Measurements from ENCODE around the gene TF. TPM values are rescaled to one million over a fixed set of nuclear protein-coding genes. Genes with fewer than 3 reads are reported as not detected.

The TF gene
- total and polyA plus RNA-seq, 4 donors = 5,045 to 9,659 (median 6,266) TPM

- Histone ChIP-seq H3K27ac (ENCODE audit: low read depth in 1 of 2, low read length in 2 of 2) (peak overlapping the region; percentile 8 to 9), H3K9me3 (ENCODE audit: control insufficient read depth in 4 of 4, low read length in 3 of 4) (no peaks in the 10 kb centered on the region), H3K4me3 (ENCODE audit: low read depth in 1 of 3, low read length in 3 of 3) (peak overlapping the region; percentile 14 to 52 (median 25)), H3K9ac (ENCODE audit: low read depth in 1 of 2, low read length in 2 of 2) (peak overlapping the region in 1 of 2 donors; percentile 42), H3K27me3 (ENCODE audit: control insufficient read depth in 4 of 4, insufficient read depth in 4 of 4, low read length in 3 of 4) (no peaks in the 10 kb centered on the region), H3K36me3 (ENCODE audit: control insufficient read depth in 4 of 4, insufficient read depth in 3 of 4, low read depth in 1 of 4, low read length in 3 of 4) (peaks cover 9 to 39% (median 24%) of the 10 kb centered on the region in 4 donors), H3K4me1 (ENCODE audit: control insufficient read depth in 4 of 4, insufficient read depth in 4 of 4, low read length in 3 of 4) (peaks cover 3 to 55% (median 36%) of the 10 kb centered on the region in 4 donors)
- 35% methylated on average over 6 of the region's 6 CpGs for WGBS
- no peak for DNase-seq (ENCODE audit: low spot score)
- TF ChIP-seq RXRA (IDR thresholded peaks at IDR 0.05) = no peak
These were observed 3.5 kb downstream of the TF start for GRCh38 chr3:133749427-133750258.

- Histone ChIP-seq H3K9me3 (ENCODE audit: control insufficient read depth in 4 of 4, low read length in 3 of 4) (no peaks in the 10 kb centered on the region), H3K9ac (ENCODE audit: low read depth in 1 of 2, low read length in 2 of 2) (no peak overlapping the region), H3K4me3 (ENCODE audit: low read depth in 1 of 3, low read length in 3 of 3) (peak overlapping the region in 2 of 3 donors; percentile 11 to 25), H3K4me1 (ENCODE audit: control insufficient read depth in 4 of 4, insufficient read depth in 4 of 4, low read length in 3 of 4) (peaks cover 3 to 48% (median 30%) of the 10 kb centered on the region in 4 donors), H3K27ac (ENCODE audit: low read depth in 1 of 2, low read length in 2 of 2) (peak overlapping the region; percentile 8 to 9), H3K36me3 (ENCODE audit: control insufficient read depth in 4 of 4, insufficient read depth in 3 of 4, low read depth in 1 of 4, low read length in 3 of 4) (peaks cover 10 to 39% (median 28%) of the 10 kb centered on the region in 4 donors), H3K27me3 (ENCODE audit: control insufficient read depth in 4 of 4, insufficient read depth in 4 of 4, low read length in 3 of 4) (no peaks in the 10 kb centered on the region)
- TF ChIP-seq RXRA (IDR thresholded peaks at IDR 0.05) (no peak), FOXA1 (IDR thresholded peaks at IDR 0.05) (no peak), JUND (IDR thresholded peaks at IDR 0.05) (no peak), TAF1 (conservative IDR thresholded peaks at IDR 0.05) (no peak), RAD21 (IDR thresholded peaks at IDR 0.05) (no peak), HNF4G (IDR thresholded peaks at IDR 0.05) (no peak), REST (IDR thresholded peaks at IDR 0.05) (no peak), CTCF (IDR thresholded peaks at IDR 0.05; ENCODE audit: low read depth, low read length, missing input control) (no peak), EGR1 (IDR thresholded peaks at IDR 0.05; ENCODE audit: low read depth in 2 of 2) (no peak), FOXA2 (IDR thresholded peaks at IDR 0.05) (no peak), MAX (IDR thresholded peaks at IDR 0.05) (no peak), NR2F2 (IDR thresholded peaks at IDR 0.05) (no peak), HNF4A (conservative IDR thresholded peaks at IDR 0.05) (no peak), YY1 (IDR thresholded peaks at IDR 0.05) (no peak)
- DNase-seq (ENCODE audit: low spot score) = no peak
- 25% methylated on average over 6 of the region's 6 CpGs for WGBS
These were observed 4.1 kb downstream of the TF start for GRCh38 chr3:133750259-133750656.
